Thyroid gland (tissue), 4 donors: Measurements from ENCODE around the gene ERCC6L2. TPM values are rescaled to one million over a fixed set of nuclear protein-coding genes. Genes with fewer than 3 reads are reported as not detected.
A peak's percentile ranks its signal among the peaks of the same experiment; 100 is the strongest.

Experiments used
- DNase-seq, 2 donors: peaks; one replicate each; pipeline ENCODE4 v3.0.0-alpha.2; 2019
- H3K27ac ChIP-seq, 3 donors: fragments of 200-600 bp; sonication (generic); 1 replicate in 2 of 3; 2 replicates in 1 of 3; pipeline ENCODE4 v1.5.1; 2016 to 2019; ENCODE audit warnings: mild to moderate bottlenecking in 1 of 3, moderate library complexity in 1 of 3
- H3K27me3 ChIP-seq: fragments of 200-600 bp; sonication (generic); one replicate; pipeline ENCODE4 v1.5.1; 2019
- H3K36me3 ChIP-seq, 2 donors: fragments of 200-600 bp; sonication (generic); one replicate each; pipeline ENCODE4 v1.5.1; 2016 to 2019
- H3K4me1 ChIP-seq, 2 donors: fragments of 200-600 bp; sonication (generic); one replicate each; pipeline ENCODE4 v1.5.1; 2017 to 2019
- H3K4me3 ChIP-seq, 3 donors: fragments of 200-600 bp; sonication (generic); replicated peaks in 1 of 3; 1 replicate in 2 of 3; 2 replicates in 1 of 3; pipeline ENCODE4 v1.5.1; 2016; ENCODE audit warnings: mild to moderate bottlenecking in 1 of 3
- H3K9me3 ChIP-seq: fragments of 200-600 bp; sonication (generic); one replicate; pipeline ENCODE4 v1.5.1; 2017
- POLR2A ChIP-seq, 2 donors: fragments of 450-650 bp; IDR thresholded peaks; one replicate each; pipeline ENCODE4 v1.6.1; 2017; ENCODE audit warnings: antibody characterized with exemption in 2 of 2, mild to moderate bottlenecking in 2 of 2, moderate library complexity in 1 of 2
- WGBS, 2 donors: methylation state at CpG; one replicate each; pipeline ENCODE4 v1.1.5; 2017; 5-methylcytosine and 5-hydroxymethylcytosine counted together
- intact Hi-C: fragments of 100-400 bp; cut with DNase I; formaldehyde crosslinking; loops from one replicate; pipeline ENCODE4 v1.15.1; 2023
- total RNA-seq, 4 donors: library from RNA; depleted of rRNA; stranded (reverse); fragments of >200 nt; gene quantifications; one replicate each; pipeline ENCODE4 v1.2.3, GENCODE V29; 2016
- TF ChIP-seq, protein P1 (sequence below), 6 experiments: fragments of 200-600 bp in 3 of 6; fragments of 450-650 bp in 3 of 6; sonication (generic) in 3 of 6; IDR thresholded peaks; one replicate each; pipeline ENCODE4 v1.5.1; 2016 to 2019; ENCODE audit warnings: antibody characterized with exemption in 6 of 6, mild to moderate bottlenecking in 2 of 6, inconsistent platforms in 1 of 6, moderate library complexity in 1 of 6

Gene ERCC6L2
- total RNA-seq, 4 donors from 2014 or later, result 90.6 to 130 (median 95.3) TPM

DNA sequence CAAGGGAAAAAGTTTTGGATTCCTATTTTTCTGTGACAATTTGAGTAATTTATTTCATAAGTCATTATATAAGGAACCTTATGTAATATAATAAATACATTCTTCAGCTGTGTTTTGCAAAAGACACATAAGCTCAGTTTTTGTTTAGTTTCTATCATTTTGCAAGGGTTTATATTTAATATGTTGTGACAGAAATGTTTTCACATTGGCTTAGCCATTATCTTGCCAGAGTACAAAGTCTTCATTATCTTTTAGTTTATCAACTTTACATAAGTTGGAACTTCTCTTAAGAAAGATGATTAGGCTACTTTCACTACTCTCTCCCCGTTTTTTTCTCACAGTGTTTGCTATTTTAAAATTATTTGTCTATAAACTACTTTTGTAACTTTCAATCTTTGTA, 54.8 kb downstream of the ERCC6L2 start:
- no peak for TF ChIP-seq POLR2A (IDR thresholded peaks at IDR 0.05)
- TF ChIP-seq, protein P1, sequence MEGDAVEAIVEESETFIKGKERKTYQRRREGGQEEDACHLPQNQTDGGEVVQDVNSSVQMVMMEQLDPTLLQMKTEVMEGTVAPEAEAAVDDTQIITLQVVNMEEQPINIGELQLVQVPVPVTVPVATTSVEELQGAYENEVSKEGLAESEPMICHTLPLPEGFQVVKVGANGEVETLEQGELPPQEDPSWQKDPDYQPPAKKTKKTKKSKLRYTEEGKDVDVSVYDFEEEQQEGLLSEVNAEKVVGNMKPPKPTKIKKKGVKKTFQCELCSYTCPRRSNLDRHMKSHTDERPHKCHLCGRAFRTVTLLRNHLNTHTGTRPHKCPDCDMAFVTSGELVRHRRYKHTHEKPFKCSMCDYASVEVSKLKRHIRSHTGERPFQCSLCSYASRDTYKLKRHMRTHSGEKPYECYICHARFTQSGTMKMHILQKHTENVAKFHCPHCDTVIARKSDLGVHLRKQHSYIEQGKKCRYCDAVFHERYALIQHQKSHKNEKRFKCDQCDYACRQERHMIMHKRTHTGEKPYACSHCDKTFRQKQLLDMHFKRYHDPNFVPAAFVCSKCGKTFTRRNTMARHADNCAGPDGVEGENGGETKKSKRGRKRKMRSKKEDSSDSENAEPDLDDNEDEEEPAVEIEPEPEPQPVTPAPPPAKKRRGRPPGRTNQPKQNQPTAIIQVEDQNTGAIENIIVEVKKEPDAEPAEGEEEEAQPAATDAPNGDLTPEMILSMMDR (IDR thresholded peaks at IDR 0.05), result no peak
- intact Hi-C loops, result no loop called here
- WGBS, 2 donors, result 85 to 87% methylated on average over 1 of the region's 1 CpG
- H3K27me3 ChIP-seq, result no peaks in the 10 kb centered on the region
- DNase-seq, result no peak
- H3K4me1 ChIP-seq, result peaks cover 0 to 3% of the 10 kb centered on the region in 2 donors
- H3K27ac ChIP-seq, result no peak overlapping the region
- H3K4me3 ChIP-seq, result no peak overlapping the region
- no peaks in the 10 kb centered on the region for H3K9me3 ChIP-seq
- H3K36me3 ChIP-seq, result peaks cover 7 to 8% of the 10 kb centered on the region in 2 donors

DNA sequence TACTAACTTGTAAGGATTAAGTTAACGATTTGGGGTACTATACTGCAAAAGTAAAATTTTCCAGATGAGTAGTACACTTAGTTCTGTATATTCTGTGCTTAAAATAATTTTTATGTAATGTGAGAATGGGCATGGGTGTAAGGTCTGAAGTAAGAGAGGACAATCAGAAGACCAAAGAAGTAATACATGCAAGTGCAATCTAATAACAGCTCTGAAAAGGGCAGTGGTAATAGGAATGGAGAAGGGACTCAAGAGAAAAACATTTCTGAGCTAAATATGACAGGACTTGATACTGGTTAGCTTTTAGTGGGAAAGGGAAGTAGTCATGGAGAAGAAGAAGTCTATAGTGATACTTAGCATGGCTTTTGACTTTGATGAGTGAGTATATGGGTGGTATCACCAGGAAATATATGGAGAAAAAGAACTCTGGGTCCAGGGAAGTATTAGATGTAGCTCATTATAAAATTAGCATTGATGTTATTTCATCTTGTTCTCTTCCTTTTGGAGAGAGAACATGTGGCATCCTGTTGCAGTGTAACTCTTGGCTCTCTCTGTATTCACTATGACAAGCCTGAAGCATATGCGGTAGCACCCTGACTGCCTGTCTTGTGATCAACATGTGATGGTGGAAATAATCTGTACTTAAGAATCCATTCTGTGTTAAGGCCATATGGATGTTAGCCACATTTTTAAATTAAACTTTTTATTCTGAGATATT, 60.5 kb downstream of the ERCC6L2 start:
- no peaks in the 10 kb centered on the region for H3K27me3 ChIP-seq
- TF ChIP-seq, protein P1 (IDR thresholded peaks at IDR 0.05), result no peak
- no peak for TF ChIP-seq POLR2A (IDR thresholded peaks at IDR 0.05)
- no peak overlapping the region for H3K4me3 ChIP-seq
- DNase-seq, result no peak
- H3K36me3 ChIP-seq, result peaks cover 0 to 4% of the 10 kb centered on the region in 2 donors
- no peak overlapping the region for H3K27ac ChIP-seq
- no peaks in the 10 kb centered on the region for H3K9me3 ChIP-seq
- no peaks in the 10 kb centered on the region for H3K4me1 ChIP-seq
- 97 to 100% methylated on average over 2 of the region's 2 CpGs for WGBS, 2 donors
- intact Hi-C loops, result no loop called here

DNA sequence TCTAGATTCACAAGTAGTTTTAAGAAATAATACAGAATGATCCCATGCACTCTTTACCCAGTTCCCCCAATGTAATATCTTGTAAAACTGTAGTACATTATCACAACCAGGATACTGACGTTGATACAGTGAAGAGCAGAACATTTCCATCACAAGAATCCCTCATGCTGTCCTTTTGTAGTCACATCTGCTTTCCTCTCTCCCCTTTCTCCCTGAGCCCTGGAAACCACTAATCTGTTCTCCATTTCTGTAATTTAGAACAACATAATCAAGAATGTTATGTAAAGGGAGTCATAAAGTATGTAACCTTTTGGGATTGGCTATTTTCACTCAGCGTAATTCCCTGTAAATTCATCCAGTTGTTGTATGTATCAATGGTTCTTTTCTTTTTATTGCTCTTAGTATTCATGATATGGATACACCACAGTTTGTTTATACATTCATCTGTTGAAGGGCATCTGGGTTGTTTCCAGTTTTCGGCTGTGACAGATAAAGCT, 61.1 kb downstream of the ERCC6L2 start:
- WGBS, 2 donors, result 80 to 96% methylated on average over 3 of the region's 3 CpGs
- intact Hi-C loops, result no loop called here
- no peaks in the 10 kb centered on the region for H3K9me3 ChIP-seq

DNA sequence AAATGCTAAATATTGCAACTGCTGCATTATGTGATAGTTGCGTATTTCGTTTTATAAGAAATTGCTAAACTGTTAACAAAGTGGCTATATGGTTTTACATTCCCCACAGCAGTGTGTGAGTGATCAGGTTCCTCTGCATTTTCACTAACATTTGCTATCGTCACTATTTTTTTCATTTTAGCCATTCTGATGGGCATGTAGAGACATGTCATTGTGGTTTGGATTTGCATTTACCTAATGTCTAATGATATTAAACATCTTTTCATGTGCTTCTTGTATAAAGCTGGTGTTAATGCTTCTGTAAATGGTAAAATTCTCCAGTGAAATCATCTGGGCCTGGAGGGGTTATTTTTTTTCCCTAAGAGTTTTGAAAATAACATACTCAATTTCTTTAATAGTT, 61.6 kb downstream of the ERCC6L2 start:
- no peaks in the 10 kb centered on the region for H3K9me3 ChIP-seq
- H3K4me1 ChIP-seq, result no peaks in the 10 kb centered on the region
- TF ChIP-seq, protein P1 (IDR thresholded peaks at IDR 0.05), result no peak
- TF ChIP-seq POLR2A (IDR thresholded peaks at IDR 0.05), result no peak
- no peak for DNase-seq
- intact Hi-C loops, result no loop called here
- no peaks in the 10 kb centered on the region for H3K27me3 ChIP-seq
- H3K36me3 ChIP-seq, result peaks cover 4 to 5% of the 10 kb centered on the region in 2 donors
- 97 to 98% methylated on average over 3 of the region's 3 CpGs for WGBS, 2 donors
- H3K27ac ChIP-seq, result no peak overlapping the region
- H3K4me3 ChIP-seq, result no peak overlapping the region

More for the DNA sequence above, 61.1 kb downstream of the ERCC6L2 start:
- no peak overlapping the region for H3K4me3 ChIP-seq
- peaks cover under 1 to 4% of the 10 kb centered on the region in 2 donors for H3K36me3 ChIP-seq
- H3K4me1 ChIP-seq, result no peaks in the 10 kb centered on the region
- no peak for TF ChIP-seq POLR2A (IDR thresholded peaks at IDR 0.05)
- TF ChIP-seq, protein P1 (IDR thresholded peaks at IDR 0.05), result no peak
- no peaks in the 10 kb centered on the region for H3K27me3 ChIP-seq
- DNase-seq, result no peak
- no peak overlapping the region for H3K27ac ChIP-seq

DNA sequence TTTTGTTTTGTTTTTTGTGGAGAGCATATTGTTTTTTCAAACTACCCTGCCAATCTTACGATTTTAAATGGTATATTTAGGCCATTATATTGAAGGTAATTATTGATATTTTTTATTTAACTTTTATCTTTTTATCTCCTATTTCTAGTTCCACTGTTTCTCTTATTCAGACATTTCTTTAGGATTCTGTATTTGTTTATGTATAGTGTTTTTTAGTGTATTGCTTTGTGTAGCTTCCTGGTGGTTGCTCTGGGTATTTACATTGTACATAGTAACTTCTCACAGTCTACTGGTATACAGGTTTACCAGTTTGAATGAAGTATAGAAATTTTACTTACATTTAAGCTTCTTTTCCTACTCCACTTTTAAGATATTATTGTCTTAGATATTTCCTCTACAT, 63.2 kb downstream of the ERCC6L2 start:
- WGBS, 2 donors, result 97 to 98% methylated on average over 1 of the region's 1 CpG
- intact Hi-C loops, result no loop called here
- Histone ChIP-seq H3K9me3 (no peaks in the 10 kb centered on the region), H3K4me3 (no peak overlapping the region), H3K27ac (no peak overlapping the region), H3K27me3 (no peaks in the 10 kb centered on the region), H3K36me3 (peaks cover 6 to 19% of the 10 kb centered on the region in 2 donors), H3K4me1 (no peaks in the 10 kb centered on the region)
- TF ChIP-seq, protein P1 (IDR thresholded peaks at IDR 0.05), result peak in 1 of 6 experiments; percentile 17
- no peak for TF ChIP-seq POLR2A (IDR thresholded peaks at IDR 0.05)
- no peak for DNase-seq
